ENCODE results near the gene ZNF74. TPM values are rescaled to one million over a fixed set of nuclear protein-coding genes. Genes with fewer than 3 reads are reported as not detected.

Gene ZNF74
- total RNA-seq, 4 donors from 2014 or later: 2.8 to 7.2 (median 3.5) TPM

- TF ChIP-seq CTCF (IDR thresholded peaks at IDR 0.05; ENCODE audit: low read depth): no peak
Observed at GRCh38 chr22:20436768-20437612, 43.0 kb downstream of the ZNF74 start.

DNA sequence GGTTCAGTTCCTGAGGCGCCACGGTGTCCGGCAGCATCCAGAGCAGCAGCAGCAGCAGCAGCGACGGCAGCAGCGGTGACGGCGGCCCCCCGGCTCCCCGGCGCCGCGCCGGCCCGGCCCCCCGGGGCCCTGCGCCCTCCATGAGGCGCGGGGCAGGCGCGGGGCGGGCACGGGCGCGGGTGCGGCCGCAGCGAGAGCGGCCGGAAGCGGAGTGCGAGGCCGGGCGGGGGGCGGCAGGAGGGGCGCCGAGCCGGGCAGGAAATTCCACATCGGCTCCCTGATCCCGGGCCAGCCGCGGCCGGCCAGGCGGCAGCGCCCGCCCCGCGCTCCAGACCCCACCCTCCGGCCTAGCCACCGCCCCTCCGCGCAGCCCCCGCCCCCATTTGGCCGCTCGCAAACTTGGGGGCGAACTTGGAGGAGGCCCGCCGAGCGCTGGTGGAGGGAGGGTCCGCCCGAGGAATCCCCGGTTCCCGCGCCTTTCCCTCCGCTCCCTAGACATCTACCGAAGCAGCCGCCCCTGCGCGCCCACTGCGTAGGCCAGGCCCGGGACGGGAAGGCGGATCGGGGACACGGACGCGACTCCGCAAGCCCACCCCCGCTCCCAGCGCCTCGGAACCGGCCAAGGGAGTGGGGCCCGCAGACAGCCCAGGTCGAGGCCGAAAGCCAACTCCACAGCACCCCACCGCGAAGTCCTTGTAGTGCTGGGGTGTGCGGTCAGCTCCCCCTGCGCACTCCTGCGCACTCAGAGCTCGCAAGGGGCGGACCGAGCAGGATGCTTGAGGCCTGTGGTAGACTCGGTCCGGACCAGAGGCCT lies 43.9 kb downstream of the ZNF74 start, which contains the start of gene SCARF2:
Gene SCARF2, minus strand, starts transcription at position 213 of the 814 bp plus-strand sequence. Its CDS starts 71 bp downstream, at position 142.
- TF ChIP-seq CTCF (IDR thresholded peaks at IDR 0.05; ENCODE audit: low read depth): no peak

- TF ChIP-seq CTCF (IDR thresholded peaks at IDR 0.05; ENCODE audit: low read depth): no peak
Observed at GRCh38 chr22:20438427-20438677, 44.4 kb downstream of the ZNF74 start.

- TF ChIP-seq CTCF (IDR thresholded peaks at IDR 0.05; ENCODE audit: low read depth): no peak
Observed at GRCh38 chr22:20438678-20439492, 44.9 kb downstream of the ZNF74 start.

GRCh38 chr22:20439556-20439927 lies 45.6 kb downstream of the ZNF74 start:
- TF ChIP-seq CTCF (IDR thresholded peaks at IDR 0.05; ENCODE audit: low read depth): no peak

GRCh38 chr22:20439928-20440575 lies 46.1 kb downstream of the ZNF74 start:
- no peak for TF ChIP-seq CTCF (IDR thresholded peaks at IDR 0.05; ENCODE audit: low read depth)

Measured in subcutaneous adipose tissue (tissue), 4 donors.